HL-60 (cell line): ENCODE results near the gene CENPA.

Experiments
- CTCF ChIP-seq: IDR thresholded peaks from one replicate; pipeline ENCODE4 v1.5.1; 2011; ENCODE audit warnings: low read length, control low read depth, inconsistent platforms; ENCODE audit not compliant: insufficient read depth
- GABPA ChIP-seq: IDR thresholded peaks from 2 replicates; pipeline ENCODE4 v1.6.1; 2012; ENCODE audit warnings: low read depth
- POLR2AphosphoS5 ChIP-seq: IDR thresholded peaks from 2 replicates; pipeline ENCODE4 v1.6.1; 2012; ENCODE audit warnings: low read depth
- TF ChIP-seq, protein P1 (sequence below): IDR thresholded peaks from 2 replicates; pipeline ENCODE4 v1.6.1; 2012; ENCODE audit warnings: low read depth; ENCODE audit not compliant: insufficient replicate concordance

- TF ChIP-seq CTCF (no peak), GABPA (no peak), POLR2AphosphoS5 (no peak)
- TF ChIP-seq, protein P1, sequence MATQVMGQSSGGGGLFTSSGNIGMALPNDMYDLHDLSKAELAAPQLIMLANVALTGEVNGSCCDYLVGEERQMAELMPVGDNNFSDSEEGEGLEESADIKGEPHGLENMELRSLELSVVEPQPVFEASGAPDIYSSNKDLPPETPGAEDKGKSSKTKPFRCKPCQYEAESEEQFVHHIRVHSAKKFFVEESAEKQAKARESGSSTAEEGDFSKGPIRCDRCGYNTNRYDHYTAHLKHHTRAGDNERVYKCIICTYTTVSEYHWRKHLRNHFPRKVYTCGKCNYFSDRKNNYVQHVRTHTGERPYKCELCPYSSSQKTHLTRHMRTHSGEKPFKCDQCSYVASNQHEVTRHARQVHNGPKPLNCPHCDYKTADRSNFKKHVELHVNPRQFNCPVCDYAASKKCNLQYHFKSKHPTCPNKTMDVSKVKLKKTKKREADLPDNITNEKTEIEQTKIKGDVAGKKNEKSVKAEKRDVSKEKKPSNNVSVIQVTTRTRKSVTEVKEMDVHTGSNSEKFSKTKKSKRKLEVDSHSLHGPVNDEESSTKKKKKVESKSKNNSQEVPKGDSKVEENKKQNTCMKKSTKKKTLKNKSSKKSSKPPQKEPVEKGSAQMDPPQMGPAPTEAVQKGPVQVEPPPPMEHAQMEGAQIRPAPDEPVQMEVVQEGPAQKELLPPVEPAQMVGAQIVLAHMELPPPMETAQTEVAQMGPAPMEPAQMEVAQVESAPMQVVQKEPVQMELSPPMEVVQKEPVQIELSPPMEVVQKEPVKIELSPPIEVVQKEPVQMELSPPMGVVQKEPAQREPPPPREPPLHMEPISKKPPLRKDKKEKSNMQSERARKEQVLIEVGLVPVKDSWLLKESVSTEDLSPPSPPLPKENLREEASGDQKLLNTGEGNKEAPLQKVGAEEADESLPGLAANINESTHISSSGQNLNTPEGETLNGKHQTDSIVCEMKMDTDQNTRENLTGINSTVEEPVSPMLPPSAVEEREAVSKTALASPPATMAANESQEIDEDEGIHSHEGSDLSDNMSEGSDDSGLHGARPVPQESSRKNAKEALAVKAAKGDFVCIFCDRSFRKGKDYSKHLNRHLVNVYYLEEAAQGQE = no peak
These were observed 46.3 kb upstream of the CENPA start for GRCh38 chr2:26739514-26739913.
